HG02970 (cell line): Measurements from ENCODE around the gene MYPN.

Experiments used
- ATAC-seq: cut with Tn5 transposase; IDR thresholded peaks from one replicate; pipeline ENCODE4 v1.9.1; 2021; ENCODE audit warnings: mild to moderate bottlenecking, moderate library complexity, moderate number of reproducible peaks; ENCODE audit not compliant: unreplicated experiment, low FRiP score

Gene MYPN

GRCh38 chr10:68261132-68261856 is 152.0 kb downstream of the MYPN start:
- ATAC-seq, result no peak
